HepG2 (cell line): ENCODE data around the gene CCDC157. TPM values are rescaled to one million over a fixed set of nuclear protein-coding genes. Genes with fewer than 3 reads are reported as not detected.
A peak's percentile ranks its signal among the peaks of the same experiment; 100 is the strongest.

Experiments used
- ATAC-seq: fragments of 200-7000 bp; cut with Tn5 transposase; 3 replicates; pipeline ENCODE4 v1.9.1; 2020; ENCODE audit warnings: mild to moderate bottlenecking, moderate library complexity
- BruUV-seq: library from RNA; stranded (reverse); fragments of 400-500 nt; replicated peaks from 2 replicates; lab custom pipeline; 2021; lab: Mats Ljungman, UMichigan
- CTCF ChIA-PET: fragments of 300-600 bp; formaldehyde crosslinking; extraction: SDS; loops from one replicate; lab custom pipeline; 2021; ENCODE audit warnings: low total read pairs, inconsistent platforms, low intra/inter-chr PET ratio; lab: Yijun Ruan, JAX
- POLR2A ChIA-PET: fragments of 350-600 bp; sonication (Branson Sonifier 250); formaldehyde crosslinking; loops from one replicate; lab custom pipeline; 2020; ENCODE audit warnings: antibody characterized with exemption, inconsistent platforms; lab: Yijun Ruan, JAX
- DNase-seq: peaks from one replicate; pipeline ENCODE4 v3.0.0-alpha.2; 2015; ENCODE audit warnings: low spot score
- FAIRE-seq: peaks from 3 replicates; lab custom pipeline; 2011; peaks lifted over from hg19 to GRCh38; lab: Jason Lieb, UNC
- H2AFZ ChIP-seq: one replicate; pipeline ENCODE4 v1.6.1; 2011; ENCODE audit warnings: low read length, inconsistent platforms
- H3K27ac ChIP-seq: fragments of 300-600 bp; 3 replicates; pipeline ENCODE4 v1.8.0; 2011; ENCODE audit warnings: mixed run types, mild to moderate bottlenecking, mixed read lengths, low read length, inconsistent platforms; ENCODE audit not compliant: insufficient read depth; ENCODE audit errors: extremely low read length
- H3K27me3 ChIP-seq, 2 experiments: fragments of 200-600 bp in 1 of 2; 2 replicates in 1 of 2; 3 replicates in 1 of 2; pipeline versions ENCODE4 v1.6.0 to v1.8.0; 2011; ENCODE audit warnings: low read length in 2 of 2, mild to moderate bottlenecking in 2 of 2, moderate library complexity in 2 of 2, inconsistent platforms in 1 of 2; ENCODE audit not compliant: insufficient read depth in 2 of 2, control insufficient read depth in 1 of 2
- H3K36me3 ChIP-seq, 2 experiments: fragments of 200-600 bp in 1 of 2; replicated peaks in 1 of 2; 2 replicates in 1 of 2; 3 replicates in 1 of 2; pipeline versions ENCODE4 v1.5.1 to v1.8.0; 2011; ENCODE audit warnings: low read length in 2 of 2, inconsistent platforms in 1 of 2; ENCODE audit not compliant: insufficient read depth in 2 of 2, control insufficient read depth in 1 of 2
- H3K4me1 ChIP-seq: 2 replicates; pipeline ENCODE4 v1.5.1; 2012; ENCODE audit warnings: low read length, inconsistent platforms; ENCODE audit not compliant: insufficient read depth
- H3K4me2 ChIP-seq: 2 replicates; pipeline ENCODE4 v1.6.0; 2011; ENCODE audit warnings: low read depth, low read length, inconsistent platforms
- H3K4me3 ChIP-seq, 3 experiments: fragments of 200-600 bp in 1 of 3; sonication (generic), shearing (Covaris generic) in 1 of 3; replicated peaks in 1 of 3; 2 replicates each; pipeline ENCODE4 v1.5.1; 2011 to 2016; ENCODE audit warnings: low read length in 3 of 3, inconsistent platforms in 2 of 3, low read depth in 2 of 3, mild to moderate bottlenecking in 2 of 3, control low read depth in 1 of 3, mixed read lengths in 1 of 3; ENCODE audit not compliant: insufficient read depth in 1 of 3
- H3K79me2 ChIP-seq: one replicate; pipeline ENCODE4 v1.6.1; 2011; ENCODE audit warnings: low read length, inconsistent platforms; ENCODE audit not compliant: insufficient read depth
- H3K9ac ChIP-seq: 2 replicates; pipeline ENCODE4 v1.6.0; 2011; ENCODE audit warnings: mild to moderate bottlenecking, low read depth, low read length, inconsistent platforms; ENCODE audit not compliant: insufficient read depth
- H3K9me3 ChIP-seq: 2 replicates; pipeline ENCODE4 v1.5.1; 2012; ENCODE audit warnings: mild to moderate bottlenecking, low read length
- H4K20me1 ChIP-seq: 2 replicates; pipeline ENCODE4 v1.6.0; 2011; ENCODE audit warnings: inconsistent platforms, mild to moderate bottlenecking, low read length, moderate library complexity; ENCODE audit not compliant: insufficient read depth
- ARHGAP35 ChIP-seq: sonication (generic); formaldehyde crosslinking; IDR thresholded peaks from 2 replicates; pipeline ENCODE4 v1.9.0; 2022; ENCODE audit warnings: mild to moderate bottlenecking, inconsistent platforms, moderate library complexity, missing genetic modification reagents, borderline replicate concordance
- ARID3A ChIP-seq: IDR thresholded peaks from 2 replicates; pipeline ENCODE4 v1.6.1; 2012; ENCODE audit warnings: low read depth, low read length, improper control_type of control experiment
- CSRNP1 ChIP-seq: sonication (generic); formaldehyde crosslinking; IDR thresholded peaks from 2 replicates; pipeline ENCODE4 v1.8.1; 2023; ENCODE audit warnings: mild to moderate bottlenecking, missing genetic modification reagents
- GTF3A ChIP-seq: sonication (generic); formaldehyde crosslinking; conservative IDR thresholded peaks from 2 replicates; pipeline ENCODE4 v1.4.0; 2020; ENCODE audit warnings: mild to moderate bottlenecking, missing genetic modification reagents
- HES4 ChIP-seq: sonication (generic); formaldehyde crosslinking; IDR thresholded peaks from 2 replicates; pipeline ENCODE4 v1.9.0; 2021; ENCODE audit warnings: mild to moderate bottlenecking, missing genetic modification reagents, borderline replicate concordance
- HNF1A ChIP-seq, 2 experiments: sonication (generic) in 1 of 2; formaldehyde crosslinking in 1 of 2; IDR thresholded peaks; 2 replicates each; pipeline versions ENCODE4 v1.4.0 to v1.6.1; 2016 to 2020; ENCODE audit warnings: borderline replicate concordance in 1 of 2, low read depth in 1 of 2, mild to moderate bottlenecking in 1 of 2, missing genetic modification reagents in 1 of 2
- HOXA3 ChIP-seq: sonication (generic); formaldehyde crosslinking; IDR thresholded peaks from 2 replicates; pipeline ENCODE4 v1.5.0; 2020; ENCODE audit warnings: missing genetic modification reagents
- KLF13 ChIP-seq: sonication (generic); formaldehyde crosslinking; IDR thresholded peaks from 2 replicates; pipeline ENCODE4 v1.4.0; 2020; ENCODE audit warnings: mild to moderate bottlenecking, missing genetic modification reagents
- MBD4 ChIP-seq: IDR thresholded peaks from 2 replicates; pipeline ENCODE4 v1.6.1; 2012; ENCODE audit warnings: low read length, inconsistent platforms, borderline replicate concordance
- SMC3 ChIP-seq: IDR thresholded peaks from 2 replicates; pipeline ENCODE4 v1.6.1; 2011; ENCODE audit warnings: low read length, improper control_type of control experiment
- TERF1 ChIP-seq: sonication (generic); formaldehyde crosslinking; IDR thresholded peaks from 2 replicates; pipeline ENCODE4 v1.8.0; 2022; ENCODE audit warnings: mild to moderate bottlenecking, missing genetic modification reagents, moderate library complexity
- THAP7 ChIP-seq: sonication (generic); formaldehyde crosslinking; IDR thresholded peaks from 2 replicates; pipeline ENCODE4 v1.8.1; 2023; ENCODE audit warnings: mild to moderate bottlenecking, missing genetic modification reagents
- ZNF143 ChIP-seq: sonication (generic); formaldehyde crosslinking; IDR thresholded peaks from 2 replicates; pipeline ENCODE4 v1.4.0; 2020; ENCODE audit warnings: missing genetic modification reagents
- ZNF33B ChIP-seq: sonication (generic); formaldehyde crosslinking; IDR thresholded peaks from 2 replicates; pipeline ENCODE4 v1.5.1; 2020; ENCODE audit warnings: mild to moderate bottlenecking, missing genetic modification reagents
- ZNF790 ChIP-seq: sonication (generic); formaldehyde crosslinking; IDR thresholded peaks from 2 replicates; pipeline ENCODE4 v1.8.0; 2022; ENCODE audit warnings: missing genetic modification reagents, mild to moderate bottlenecking, borderline replicate concordance
- WGBS: methylation state at CpG from one replicate; pipeline ENCODE4 v1.1.6; 2017; ENCODE audit warnings: low lambda C conversion rate; 5-methylcytosine and 5-hydroxymethylcytosine counted together
- in situ Hi-C: cut with HindIII; loops from 2 replicates; pipeline ENCODE4 v1.10.0; 2017; ENCODE audit warnings: low pct_unique_long_range_greater_than_20kb; ENCODE audit not compliant: extremely low pct_ligation_motif_present
- intact Hi-C: fragments of 100-400 bp; cut with micrococcal nuclease; formaldehyde crosslinking; loops from one replicate; pipeline ENCODE4 v1.10.0; 2022; ENCODE audit not compliant: unreplicated experiment
- polyA plus RNA-seq, 8 experiments: library from polyadenylated mRNA; depleted of rRNA in 3 of 8; stranded (reverse) in 7 of 8; unstranded in 1 of 8; fragments of >200 nt; fragmentation: Illumina TruSeq in 4 of 8; extraction: Trizol in 4 of 8; gene quantifications; 2 replicates each; pipeline versions ENCODE4 v1.2.1 to v1.2.3, GENCODE V29; 2011 to 2016; ENCODE audit warnings: low read depth in 4 of 8, missing spikeins in 1 of 8, mixed read lengths in 1 of 8; ENCODE audit not compliant: insufficient read depth in 1 of 8
- total RNA-seq, 5 experiments: library from RNA; depleted of rRNA; stranded (reverse); fragments of >200 nt; fragmentation: Illumina TruSeq; extraction: Trizol; gene quantifications; 2 replicates each; pipeline ENCODE4 v1.2.3, GENCODE V29; 2016; ENCODE audit warnings: low read depth in 1 of 5

CCDC157 gene
- total and polyA plus RNA-seq, 2 of the 13 experiments (the other 11 are each of a cell fraction or from before 2014, with no cell fraction given): 1.4 to 1.6 TPM

- no peaks in the 10 kb centered on the region for H4K20me1 ChIP-seq
- H3K4me2 ChIP-seq: peak overlapping the region; percentile 47
- no peak overlapping the region for H2AFZ ChIP-seq
- H3K27me3 ChIP-seq: no peaks in the 10 kb centered on the region
- peaks cover 6 to 18% of the 10 kb centered on the region in 2 experiments; a peak in 4 of 5 replicates for H3K36me3 ChIP-seq
- WGBS: 14% methylated on average over 6 of the region's 6 CpGs
- intact Hi-C loops (no loop called here), in situ Hi-C loops (no loop called here)
- FAIRE-seq (peak; percentile 92), ATAC-seq (peak; percentile 91), DNase-seq (peak; percentile 70)
- ChIA-PET POLR2A (interaction anchor here (6.5 kb wide), 1 partner anchor 19 kb away, joined by 65 read pairs; no protein-coding TSS in a partner anchor), CTCF (no interaction called here)
- no peak overlapping the region for H3K4me3 ChIP-seq
- H3K27ac ChIP-seq: peak overlapping the region; percentile 33
- no peaks in the 10 kb centered on the region for H3K9me3 ChIP-seq
- H3K79me2 ChIP-seq: no peaks in the 10 kb centered on the region
- no TSS peak for BruUV-seq
- peaks cover 60% of the 10 kb centered on the region for H3K4me1 ChIP-seq
- no peak overlapping the region for H3K9ac ChIP-seq
- no peak for TF ChIP-seq TERF1 (CRISPR knock-in tag)
- TF ChIP-seq ZNF143 (CRISPR knock-in tag): no peak
- TF ChIP-seq SMC3: no peak; the same call in 1 of the 2 replicates
- no peak for TF ChIP-seq ARHGAP35 (CRISPR knock-in tag)
- no peak for TF ChIP-seq HNF1A (IDR thresholded peaks at IDR 0.05; ENCODE audit: low read depth)
- no peak for TF ChIP-seq HNF1A (CRISPR knock-in tag; IDR thresholded peaks at IDR 0.05; ENCODE audit: borderline replicate concordance)
- no peak for TF ChIP-seq CSRNP1 (CRISPR knock-in tag)
- TF ChIP-seq HOXA3 (CRISPR knock-in tag): peak; percentile 37; the same call in 1 of the 2 replicates
- no peak for TF ChIP-seq GTF3A (CRISPR knock-in tag)
- TF ChIP-seq KLF13 (CRISPR knock-in tag): no peak
- TF ChIP-seq ZNF33B: no peak
- TF ChIP-seq HES4 (CRISPR knock-in tag): no peak
- no peak for TF ChIP-seq ZNF790 (CRISPR knock-in tag)
- no peak for TF ChIP-seq ARID3A
- no peak for TF ChIP-seq THAP7 (CRISPR knock-in tag)
- TF ChIP-seq MBD4: no peak
Observed at GRCh38 chr22:30404307-30404706, 47.5 kb downstream of the CCDC157 start.
